Hepatocyte (in vitro differentiated cells): ENCODE measurements around the gene ZNF787.

ENCODE experiments used
- CTCF ChIP-seq: fragments of 200-600 bp; sonication (generic); IDR thresholded peaks from 2 replicates; pipeline ENCODE4 v1.5.1; 2016; ENCODE audit warnings: antibody characterized with exemption, mild to moderate bottlenecking; ENCODE audit not compliant: poor library complexity
- EZH2 ChIP-seq: fragments of 200-600 bp; sonication (generic); IDR thresholded peaks from 2 replicates; pipeline ENCODE4 v1.6.1; 2016; ENCODE audit warnings: antibody characterized with exemption, mild to moderate bottlenecking, borderline replicate concordance
- EZH2phosphoT487 ChIP-seq: fragments of 200-600 bp; sonication (generic); IDR thresholded peaks from one replicate; pipeline ENCODE4 v1.6.1; 2018; ENCODE audit warnings: antibody characterized with exemption, mild to moderate bottlenecking, low read depth, moderate library complexity; ENCODE audit not compliant: unreplicated experiment, severe bottlenecking

- TF ChIP-seq EZH2phosphoT487 (no peak), CTCF (peak; percentile 33), EZH2 (no peak)
Measured at GRCh38 chr19:56071151-56071550, 49.9 kb downstream of the ZNF787 start.
